PC-9 (cell line): ENCODE data around the gene NOTO. TPM values are rescaled to one million over a fixed set of nuclear protein-coding genes. Genes with fewer than 3 reads are reported as not detected.

Source experiments
- BruUV-seq: library from RNA; stranded (reverse); fragments of 400-500 nt; replicated peaks from 2 replicates; lab custom pipeline; 2021; lab: Mats Ljungman, UMichigan
- CTCF ChIA-PET: fragments of 300-600 bp; sonication (Branson Sonifier 250); formaldehyde crosslinking; loops from one replicate; lab custom pipeline; 2022; ENCODE audit warnings: antibody characterized with exemption; lab: Charles Lee
- POLR2A ChIA-PET: fragments of 300-600 bp; sonication (Branson Sonifier 250); formaldehyde crosslinking; loops from one replicate; lab custom pipeline; 2022; ENCODE audit warnings: antibody characterized with exemption; ENCODE audit not compliant: unreplicated experiment; lab: Charles Lee
- DNase-seq, 2 experiments: peaks; one replicate each; pipeline versions ENCODE4 v3.0.0 to v3.0.0-alpha.2; 2015 to 2022; ENCODE audit warnings: mixed read lengths in 1 of 2
- H2AFZ ChIP-seq: fragments of 200-600 bp; sonication (generic); 2 replicates; pipeline ENCODE4 v1.8.1; 2017; ENCODE audit warnings: antibody characterized with exemption
- H3F3A ChIP-seq: fragments of 200-600 bp; sonication (generic); 2 replicates; pipeline ENCODE4 v1.8.1; 2017; ENCODE audit warnings: antibody characterized with exemption, mild to moderate bottlenecking, low read depth; ENCODE audit not compliant: insufficient read depth
- H3K27ac ChIP-seq: fragments of 200-600 bp; sonication (generic); 2 replicates; pipeline ENCODE4 v1.6.1; 2016; ENCODE audit warnings: mixed run types
- H3K27me3 ChIP-seq: fragments of 200-600 bp; sonication (generic); 2 replicates; pipeline ENCODE4 v1.6.1; 2016; ENCODE audit warnings: low read depth, mixed run types; ENCODE audit not compliant: insufficient read depth
- H3K36me3 ChIP-seq: fragments of 200-600 bp; sonication (generic); 2 replicates; pipeline ENCODE4 v1.6.1; 2016; ENCODE audit warnings: low read depth, mixed run types
- H3K4me1 ChIP-seq: fragments of 200-600 bp; sonication (generic); replicated peaks from 2 replicates; pipeline ENCODE4 v1.6.1; 2016; ENCODE audit warnings: mixed run types; ENCODE audit not compliant: insufficient read depth
- H3K4me2 ChIP-seq: fragments of 200-600 bp; sonication (generic); 2 replicates; pipeline ENCODE4 v1.6.1; 2017; ENCODE audit warnings: mixed run types
- H3K4me3 ChIP-seq: fragments of 200-600 bp; sonication (generic); 2 replicates; pipeline ENCODE4 v1.6.1; 2016; ENCODE audit warnings: mixed run types
- H3K79me2 ChIP-seq: fragments of 200-600 bp; sonication (generic); 2 replicates; pipeline ENCODE4 v1.6.1; 2017; ENCODE audit warnings: low read depth, mixed run types
- H3K9me2 ChIP-seq: fragments of 200-600 bp; sonication (generic); 2 replicates; pipeline ENCODE4 v1.8.1; 2017; ENCODE audit warnings: mild to moderate bottlenecking; ENCODE audit not compliant: insufficient read depth
- H3K9me3 ChIP-seq: fragments of 200-600 bp; sonication (generic); 2 replicates; pipeline ENCODE4 v1.8.1; 2016; ENCODE audit warnings: low read depth; ENCODE audit not compliant: insufficient read depth
- H4K20me1 ChIP-seq: fragments of 200-600 bp; sonication (generic); 2 replicates; pipeline ENCODE4 v1.8.1; 2017; ENCODE audit not compliant: insufficient read depth
- EZH2 ChIP-seq: fragments of 200-600 bp; sonication (generic); IDR thresholded peaks from 2 replicates; pipeline ENCODE4 v1.8.0; 2017; ENCODE audit warnings: antibody characterized with exemption, low read depth
- intact Hi-C: fragments of 100-400 bp; cut with micrococcal nuclease; formaldehyde crosslinking; loops from one replicate; pipeline ENCODE4 v1.10.0; 2022; ENCODE audit not compliant: unreplicated experiment
- total RNA-seq: library from RNA; stranded (reverse); gene quantifications from 2 replicates; pipeline ENCODE4 v1.2.3, GENCODE V29; 2021
- TF ChIP-seq, protein P1 (sequence below): fragments of 200-600 bp; sonication (generic); conservative IDR thresholded peaks from 2 replicates; pipeline ENCODE4 v1.6.1; 2017; ENCODE audit warnings: mixed run types, antibody characterized with exemption, mild to moderate bottlenecking, moderate library complexity

Gene NOTO
- total RNA-seq, 1 experiment from 2014 or later: not detected

DNA sequence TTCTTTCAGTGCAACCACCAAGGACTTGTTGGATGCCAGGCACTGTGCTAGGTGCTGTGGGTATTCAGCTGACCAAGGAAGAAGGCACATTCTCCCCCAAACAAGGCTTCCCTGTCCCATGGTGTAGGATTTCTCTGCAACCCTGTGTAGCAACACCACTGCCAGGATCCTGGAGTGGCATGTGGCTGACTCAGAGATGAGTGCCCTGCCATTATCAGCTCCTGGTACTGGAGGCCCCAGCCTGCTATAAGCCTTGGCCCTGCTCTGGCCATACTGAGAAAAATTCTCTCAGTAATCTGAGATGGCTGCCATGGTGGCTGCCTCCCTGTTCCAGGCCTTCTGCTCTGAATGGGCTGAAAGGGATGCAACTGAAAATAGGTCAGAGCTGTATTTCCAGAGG lies 15.9 kb downstream of the NOTO start:
- H3F3A ChIP-seq: peaks cover 4% of the 10 kb centered on the region; the same call in 1 of the 2 replicates
- no peak for DNase-seq
- H3K4me3 ChIP-seq: no peak overlapping the region
- no peak overlapping the region for H2AFZ ChIP-seq
- no peaks in the 10 kb centered on the region for H3K27me3 ChIP-seq
- no TSS peak for BruUV-seq
- intact Hi-C loops: no loop called here
- H4K20me1 ChIP-seq: peaks cover 11% of the 10 kb centered on the region; the same call in 1 of the 2 replicates
- peaks cover 21% of the 10 kb centered on the region; the same call in 1 of the 2 replicates for H3K36me3 ChIP-seq
- no peaks in the 10 kb centered on the region for H3K9me3 ChIP-seq
- H3K4me1 ChIP-seq: peaks cover 15% of the 10 kb centered on the region; the same call in 1 of the 2 replicates
- no peak overlapping the region for H3K4me2 ChIP-seq
- ChIA-PET POLR2A (no interaction called here), CTCF (no interaction called here)
- peaks cover 45% of the 10 kb centered on the region for H3K79me2 ChIP-seq
- no peak for TF ChIP-seq EZH2
- TF ChIP-seq, protein P1, sequence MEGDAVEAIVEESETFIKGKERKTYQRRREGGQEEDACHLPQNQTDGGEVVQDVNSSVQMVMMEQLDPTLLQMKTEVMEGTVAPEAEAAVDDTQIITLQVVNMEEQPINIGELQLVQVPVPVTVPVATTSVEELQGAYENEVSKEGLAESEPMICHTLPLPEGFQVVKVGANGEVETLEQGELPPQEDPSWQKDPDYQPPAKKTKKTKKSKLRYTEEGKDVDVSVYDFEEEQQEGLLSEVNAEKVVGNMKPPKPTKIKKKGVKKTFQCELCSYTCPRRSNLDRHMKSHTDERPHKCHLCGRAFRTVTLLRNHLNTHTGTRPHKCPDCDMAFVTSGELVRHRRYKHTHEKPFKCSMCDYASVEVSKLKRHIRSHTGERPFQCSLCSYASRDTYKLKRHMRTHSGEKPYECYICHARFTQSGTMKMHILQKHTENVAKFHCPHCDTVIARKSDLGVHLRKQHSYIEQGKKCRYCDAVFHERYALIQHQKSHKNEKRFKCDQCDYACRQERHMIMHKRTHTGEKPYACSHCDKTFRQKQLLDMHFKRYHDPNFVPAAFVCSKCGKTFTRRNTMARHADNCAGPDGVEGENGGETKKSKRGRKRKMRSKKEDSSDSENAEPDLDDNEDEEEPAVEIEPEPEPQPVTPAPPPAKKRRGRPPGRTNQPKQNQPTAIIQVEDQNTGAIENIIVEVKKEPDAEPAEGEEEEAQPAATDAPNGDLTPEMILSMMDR: no peak
- no peak overlapping the region for H3K27ac ChIP-seq
- no peaks in the 10 kb centered on the region for H3K9me2 ChIP-seq

DNA sequence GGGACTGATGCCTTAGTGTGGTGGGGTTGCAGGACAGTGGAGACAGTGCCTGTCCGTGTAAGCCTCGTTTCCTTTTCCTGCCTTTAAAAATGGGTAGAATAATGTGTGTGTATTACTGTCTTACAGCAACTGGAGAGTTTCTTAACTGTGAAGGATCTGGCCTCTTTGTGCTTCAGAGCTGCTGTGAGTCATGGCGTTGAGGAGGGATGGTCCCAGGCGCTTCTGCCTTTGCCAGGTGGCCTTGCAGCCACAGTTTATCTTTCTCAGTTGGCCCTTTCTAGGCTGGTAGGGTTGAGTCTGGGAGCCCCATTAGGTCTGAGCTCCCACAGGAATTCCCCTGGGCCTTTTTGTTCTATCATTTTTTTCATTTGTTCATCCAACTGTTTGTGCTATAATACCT lies 21.4 kb downstream of the NOTO start:
- POLR2A ChIA-PET: interaction anchor here (0.7 kb wide), 1 partner anchor 272 kb away, joined by 6 read pairs; no protein-coding TSS in a partner anchor

DNA sequence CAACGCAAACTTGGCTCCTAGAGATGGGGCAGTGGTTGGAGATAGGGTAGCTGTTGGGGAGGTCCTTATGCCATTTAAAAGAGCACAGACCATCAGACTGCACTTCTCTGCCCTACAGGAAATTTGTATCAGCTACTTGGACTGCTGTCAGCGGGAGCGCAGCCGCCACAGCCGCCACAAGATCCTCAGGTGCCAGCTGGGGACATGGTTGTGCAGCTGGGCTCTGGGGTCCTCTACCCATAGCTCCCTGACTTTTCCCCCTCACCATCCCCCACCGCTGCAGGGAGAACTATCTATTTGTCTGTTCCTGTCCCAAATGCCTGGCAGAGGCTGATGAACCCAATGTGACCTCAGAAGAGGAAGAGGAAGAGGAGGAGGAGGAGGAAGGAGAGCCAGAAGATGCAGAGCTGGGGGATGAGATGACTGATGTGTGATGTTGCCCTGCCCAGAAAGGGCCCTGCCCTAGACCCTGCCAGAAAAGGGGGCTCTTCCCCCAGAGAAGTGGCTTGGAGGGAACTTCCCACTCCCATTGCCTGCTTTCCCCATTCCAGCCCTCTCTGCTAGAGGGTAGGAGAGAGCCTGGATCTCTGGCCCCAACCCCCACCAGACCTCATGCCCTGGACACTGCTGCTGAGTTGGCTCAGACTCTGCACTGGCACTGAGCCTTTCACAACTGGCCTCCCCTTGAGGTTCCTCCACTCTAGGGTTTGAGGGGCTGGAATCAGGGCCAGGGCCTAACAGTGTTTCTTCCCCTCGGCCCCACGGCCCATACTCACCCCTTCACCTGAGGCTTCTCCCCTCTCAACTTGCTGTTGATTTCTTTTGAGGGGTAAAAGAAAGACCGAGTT lies 23.4 kb downstream of the NOTO start:
- no peaks in the 10 kb centered on the region for H3K27me3 ChIP-seq
- TF ChIP-seq EZH2: no peak
- TF ChIP-seq, protein P1: no peak
- no peaks in the 10 kb centered on the region for H3K4me1 ChIP-seq
- ChIA-PET CTCF (no interaction called here), POLR2A (no interaction called here)
- no peaks in the 10 kb centered on the region for H3K9me2 ChIP-seq
- no TSS peak for BruUV-seq
- H4K20me1 ChIP-seq: peaks cover 5% of the 10 kb centered on the region
- no peaks in the 10 kb centered on the region for H3K79me2 ChIP-seq
- no peak overlapping the region for H2AFZ ChIP-seq
- no peak overlapping the region for H3K4me3 ChIP-seq
- DNase-seq: no peak
- H3K36me3 ChIP-seq: peaks cover 22% of the 10 kb centered on the region
- no peak overlapping the region for H3K27ac ChIP-seq
- no peak overlapping the region for H3K4me2 ChIP-seq
- intact Hi-C loops: no loop called here
- H3K9me3 ChIP-seq: no peaks in the 10 kb centered on the region
- no peaks in the 10 kb centered on the region for H3F3A ChIP-seq

More for the DNA sequence above, 21.4 kb downstream of the NOTO start:
- no peak overlapping the region for H3K4me3 ChIP-seq
- no peaks in the 10 kb centered on the region for H3F3A ChIP-seq
- H3K4me1 ChIP-seq: no peaks in the 10 kb centered on the region
- no peak overlapping the region for H2AFZ ChIP-seq
- intact Hi-C loops: no loop called here
- no peak overlapping the region for H3K4me2 ChIP-seq
- peaks cover 2% of the 10 kb centered on the region for H3K79me2 ChIP-seq
- no peak overlapping the region for H3K27ac ChIP-seq
- H3K9me3 ChIP-seq: no peaks in the 10 kb centered on the region
- H3K27me3 ChIP-seq: no peaks in the 10 kb centered on the region
- H3K36me3 ChIP-seq: peaks cover 30% of the 10 kb centered on the region
- no TSS peak for BruUV-seq
- no peak for TF ChIP-seq EZH2
- no peaks in the 10 kb centered on the region for H3K9me2 ChIP-seq
- CTCF ChIA-PET: no interaction called here
- no peak for DNase-seq
- H4K20me1 ChIP-seq: peaks cover 5% of the 10 kb centered on the region
